Endothelial cell of umbilical vein (primary cell): Measurements from ENCODE around the gene CCDC86. TPM values are rescaled to one million over a fixed set of nuclear protein-coding genes. Genes with fewer than 3 reads are reported as not detected.

ENCODE experiments used
- BruUV-seq: library from RNA; stranded (reverse); fragments of 400-500 nt; replicated peaks from 2 replicates; lab custom pipeline; 2021; lab: Mats Ljungman, UMichigan
- CTCF ChIA-PET: fragments of 300-600, 350-600 bp; sonication (Branson Sonifier 250); formaldehyde crosslinking; loops from one replicate; lab custom pipeline; 2021; ENCODE audit warnings: antibody characterized with exemption, inconsistent platforms; lab: Charles Lee
- POLR2A ChIA-PET: fragments of 300-600, 350-600 bp; sonication (Branson Sonifier 250); formaldehyde crosslinking; loops from one replicate; lab custom pipeline; 2021; ENCODE audit warnings: antibody characterized with exemption, inconsistent platforms; lab: Charles Lee
- DNase-seq: peaks from one replicate; pipeline ENCODE4 v3.0.0-alpha.2; 2011; ENCODE audit warnings: low read depth, low spot score
- FAIRE-seq: peaks from 2 replicates; lab custom pipeline; 2011; peaks lifted over from hg19 to GRCh38; lab: Jason Lieb, UNC
- H2AFZ ChIP-seq: 2 replicates; pipeline ENCODE4 v1.6.0; 2012; ENCODE audit warnings: low read depth, low read length, control low read depth, inconsistent platforms
- H3K27ac ChIP-seq: 2 replicates; pipeline ENCODE4 v1.5.1; 2011; ENCODE audit warnings: low read depth, mild to moderate bottlenecking, control low read depth, low read length, moderate library complexity; ENCODE audit not compliant: insufficient read depth
- H3K27me3 ChIP-seq, 2 experiments: 2 replicates each; pipeline versions ENCODE4 v1.6.0 to v1.6.1; 2011; ENCODE audit warnings: low read length in 2 of 2, mixed read lengths in 1 of 2; ENCODE audit not compliant: control insufficient read depth in 2 of 2, insufficient read depth in 2 of 2
- H3K36me3 ChIP-seq, 2 experiments: 2 replicates in 1 of 2; 3 replicates in 1 of 2; pipeline ENCODE4 v1.5.1; 2011; ENCODE audit warnings: low read length in 2 of 2, mild to moderate bottlenecking in 1 of 2, moderate library complexity in 1 of 2; ENCODE audit not compliant: control insufficient read depth in 2 of 2, insufficient read depth in 2 of 2; ENCODE audit errors: extremely low read depth in 1 of 2
- H3K4me1 ChIP-seq: 3 replicates; pipeline ENCODE4 v1.5.1; 2011; ENCODE audit warnings: mild to moderate bottlenecking, low read length; ENCODE audit not compliant: control insufficient read depth, insufficient read depth; ENCODE audit errors: extremely low read depth
- H3K4me2 ChIP-seq: 2 replicates; pipeline ENCODE4 v1.6.1; 2011; ENCODE audit warnings: low read length, control low read depth, mixed read lengths; ENCODE audit not compliant: insufficient read depth
- H3K4me3 ChIP-seq, 3 experiments: fragments of 200-600 bp in 1 of 3; sonication (generic), shearing (Covaris generic) in 1 of 3; replicated peaks in 1 of 3; 2 replicates each; pipeline ENCODE4 v1.5.1; 2011 to 2016; ENCODE audit warnings: control low read depth in 3 of 3, low read length in 3 of 3, mild to moderate bottlenecking in 2 of 3, inconsistent platforms in 1 of 3, low read depth in 1 of 3, moderate library complexity in 1 of 3; ENCODE audit not compliant: insufficient read depth in 1 of 3
- H3K79me2 ChIP-seq: 2 replicates; pipeline ENCODE4 v1.6.0; 2012; ENCODE audit warnings: low read length, inconsistent platforms; ENCODE audit not compliant: control insufficient read depth, insufficient read depth
- H3K9ac ChIP-seq: replicated peaks from 2 replicates; pipeline ENCODE3; 2011; ENCODE audit warnings: low read length, control low read depth; ENCODE audit not compliant: insufficient read depth; ENCODE audit errors: extremely low read depth
- H3K9me1 ChIP-seq: replicated peaks from 3 replicates; pipeline ENCODE4 v1.6.0; 2011; ENCODE audit warnings: mild to moderate bottlenecking, low read length; ENCODE audit not compliant: control insufficient read depth, insufficient read depth; ENCODE audit errors: extremely low read depth
- H3K9me3 ChIP-seq: replicated peaks from 2 replicates; pipeline ENCODE4 v1.5.1; 2012; ENCODE audit warnings: low read length, inconsistent platforms; ENCODE audit not compliant: control insufficient read depth, insufficient read depth
- H4K20me1 ChIP-seq: replicated peaks from 2 replicates; pipeline ENCODE3; 2011; ENCODE audit warnings: mild to moderate bottlenecking, low read length; ENCODE audit not compliant: control insufficient read depth, insufficient read depth; ENCODE audit errors: extremely low read depth
- CTCF ChIP-seq, 2 donors: IDR thresholded peaks; 1 replicate in 1 of 2; 2 replicates in 1 of 2; pipeline ENCODE4 v1.5.1; 2011; ENCODE audit warnings: low read length in 2 of 2, mild to moderate bottlenecking in 2 of 2, moderate library complexity in 2 of 2, control low read depth in 1 of 2, inconsistent platforms in 1 of 2, low read depth in 1 of 2; ENCODE audit not compliant: insufficient read depth in 1 of 2; ENCODE audit errors: extremely low read depth in 1 of 2
- EZH2 ChIP-seq: IDR thresholded peaks from 2 replicates; pipeline ENCODE4 v1.6.1; 2012; ENCODE audit warnings: borderline replicate concordance, low read depth, mild to moderate bottlenecking, moderate library complexity, low read length, inconsistent platforms; ENCODE audit not compliant: severe bottlenecking
- FOS ChIP-seq: IDR thresholded peaks from 2 replicates; pipeline ENCODE4 v1.6.1; 2011; ENCODE audit warnings: mild to moderate bottlenecking, low read length, moderate library complexity, borderline replicate concordance; ENCODE audit not compliant: insufficient read depth
- GATA2 ChIP-seq: IDR thresholded peaks from 2 replicates; pipeline ENCODE4 v1.7.0; 2011; ENCODE audit warnings: low read depth, mild to moderate bottlenecking, moderate library complexity, mixed read lengths, low read length; ENCODE audit not compliant: insufficient read length, insufficient read depth
- JUN ChIP-seq: IDR thresholded peaks from 2 replicates; pipeline ENCODE4 v1.6.1; 2011; ENCODE audit warnings: borderline replicate concordance, low read depth; ENCODE audit not compliant: insufficient read length, insufficient read depth
- MAX ChIP-seq: IDR thresholded peaks from 2 replicates; pipeline ENCODE4 v1.6.1; 2011; ENCODE audit not compliant: insufficient read depth, insufficient read length
- MYC ChIP-seq: IDR thresholded peaks from one replicate; pipeline ENCODE4 v1.6.1; 2011; ENCODE audit warnings: mild to moderate bottlenecking, low read depth, low read length
- POLR2A ChIP-seq: IDR thresholded peaks from 2 replicates; pipeline ENCODE4 v1.6.1; 2012; ENCODE audit warnings: low read depth, mild to moderate bottlenecking, control low read depth, low read length
- POLR2AphosphoS5 ChIP-seq: IDR thresholded peaks from 2 replicates; pipeline ENCODE4 v1.6.1; 2012; ENCODE audit warnings: low read depth, mild to moderate bottlenecking, control low read depth, low read length, moderate library complexity; ENCODE audit not compliant: insufficient read depth
- dilution Hi-C: fragments of 300-500 bp; cut with MboI; formaldehyde crosslinking; loops from one replicate; pipeline ENCODE4 v1.15.0; 2019; ENCODE audit warnings: low sequenced_read_pairs; ENCODE audit not compliant: extremely low pct_ligation_motif_present
- intact Hi-C: fragments of 100-400 bp; cut with micrococcal nuclease; formaldehyde crosslinking; loops from one replicate; pipeline ENCODE4 v1.10.0; 2022
- polyA plus RNA-seq, 4 experiments: library from polyadenylated mRNA; depleted of rRNA in 3 of 4; stranded (reverse) in 3 of 4; unstranded in 1 of 4; fragments of >200 nt; gene quantifications; 2 replicates each; pipeline versions ENCODE4 v1.2.1 to v1.2.3, GENCODE V29; 2011 to 2012; ENCODE audit warnings: missing spikeins in 1 of 4
- total RNA-seq: library from RNA; stranded (reverse); gene quantifications from 2 replicates; pipeline ENCODE4 v1.2.3, GENCODE V29; 2021

The CCDC86 gene
- total and polyA plus RNA-seq, 2 donors (not counting 3 experiments of a cell fraction or from before 2014, with no cell fraction given) = 29.8 to 60.8 TPM

GRCh38 chr11:60870276-60870675 is 28.4 kb downstream of the CCDC86 start:
- Histone ChIP-seq H3K27ac (no peak overlapping the region), H2AFZ (no peak overlapping the region), H3K9ac (no peak overlapping the region), H3K9me1 (no peaks in the 10 kb centered on the region), H3K9me3 (no peaks in the 10 kb centered on the region), H3K4me3 (no peak overlapping the region), H3K4me1 (no peaks in the 10 kb centered on the region), H3K79me2 (no peaks in the 10 kb centered on the region), H3K27me3 (no peaks in the 10 kb centered on the region), H4K20me1 (no peaks in the 10 kb centered on the region), H3K36me3 (no peaks in the 10 kb centered on the region), H3K4me2 (no peak overlapping the region)
- intact Hi-C loops = no loop called here
- dilution Hi-C loops = no loop called here
- CTCF ChIA-PET = interaction anchor here (2.0 to 3.3 kb wide), 3 partner anchors 17 to 39 kb away, joined by 7 to 12 read pairs (median 10); no protein-coding TSS in a partner anchor
- POLR2A ChIA-PET = no interaction called here
- TF ChIP-seq POLR2A (no peak), POLR2AphosphoS5 (no peak), CTCF (IDR thresholded peaks at IDR 0.05; ENCODE audit: extremely low read depth in 1 of 2, insufficient read depth in 1 of 2, low read depth in 1 of 2, low read length in 2 of 2) (no peak), JUN (no peak), GATA2 (no peak), EZH2 (no peak), MAX (no peak), FOS (no peak), MYC (no peak)
- no peak for DNase-seq
- no peak for FAIRE-seq
- BruUV-seq = no TSS peak
